K562 (cell line): ENCODE measurements around the gene TP53TG5. TPM values are rescaled to one million over a fixed set of nuclear protein-coding genes. Genes with fewer than 3 reads are reported as not detected.

Experiments used
- BHLHE40 ChIP-seq: IDR thresholded peaks from 2 replicates; pipeline ENCODE4 v1.6.1; 2011; ENCODE audit warnings: low read length, improper control_type of control experiment
- CBFA2T3 ChIP-seq: fragments of 450-650 bp; IDR thresholded peaks from 2 replicates; pipeline ENCODE4 v1.6.1; 2017
- CREB3 ChIP-seq: fragments of 450-650 bp; conservative IDR thresholded peaks from 2 replicates; pipeline ENCODE4 v1.6.1; 2016; ENCODE audit warnings: missing genetic modification characterization, low read depth, mild to moderate bottlenecking, missing compliant biosample characterization, moderate library complexity
- ETV1 ChIP-seq: fragments of 450-650 bp; conservative IDR thresholded peaks from 2 replicates; pipeline ENCODE4 v1.6.1; 2016; ENCODE audit warnings: missing genetic modification characterization, control low read depth, low read depth, missing compliant biosample characterization
- FIP1L1 ChIP-seq: fragments of 200-400 bp; formaldehyde crosslinking; IDR thresholded peaks from 2 replicates; pipeline ENCODE4 v1.6.1; 2018; ENCODE audit warnings: mild to moderate bottlenecking, low read depth, low read length; ENCODE audit not compliant: poor library complexity, severe bottlenecking
- HDAC1 ChIP-seq, 2 experiments: fragments of 450-650 bp; IDR thresholded peaks; 2 replicates each; pipeline ENCODE4 v1.6.1; 2016 to 2017; ENCODE audit warnings: inconsistent platforms in 1 of 2, mild to moderate bottlenecking in 1 of 2, moderate library complexity in 1 of 2
- HNRNPUL1 ChIP-seq: fragments of 200-400 bp; formaldehyde crosslinking; IDR thresholded peaks from 2 replicates; pipeline ENCODE4 v1.6.1; 2017; ENCODE audit warnings: low read length
- MEIS2 ChIP-seq: fragments of 450-650 bp; IDR thresholded peaks from 2 replicates; pipeline ENCODE4 v1.6.1; 2014; ENCODE audit warnings: mild to moderate bottlenecking; ENCODE audit not compliant: partially characterized antibody
- MNT ChIP-seq, 2 experiments: fragments of 450-650 bp; conservative IDR thresholded peaks; 2 replicates each; pipeline ENCODE4 v1.6.1; 2017; ENCODE audit warnings: mild to moderate bottlenecking in 2 of 2, moderate library complexity in 2 of 2
- MXI1 ChIP-seq: IDR thresholded peaks from 2 replicates; pipeline ENCODE4 v1.6.1; 2011; ENCODE audit warnings: low read depth, mild to moderate bottlenecking, improper control_type of control experiment, low read length
- MYC ChIP-seq, 2 experiments: fragments of 250-450 bp in 1 of 2; sonication (Bioruptor Pico) in 1 of 2; IDR thresholded peaks; 2 replicates each; pipeline versions ENCODE4 v1.5.1 to v1.6.1; 2012 to 2021; ENCODE audit warnings: low read depth in 2 of 2, borderline replicate concordance in 1 of 2, improper control_type of control experiment in 1 of 2, low read length in 1 of 2, mild to moderate bottlenecking in 1 of 2, moderate library complexity in 1 of 2
- NR2C2 ChIP-seq, 2 experiments: fragments of 200-800 bp in 1 of 2; sonication (Bioruptor generic) in 1 of 2; sonication (generic) in 1 of 2; formaldehyde crosslinking in 1 of 2; IDR thresholded peaks; 2 replicates each; pipeline versions ENCODE4 v1.6.1 to v1.8.0; 2016 to 2022; ENCODE audit warnings: mild to moderate bottlenecking in 1 of 2, missing compliant biosample characterization in 1 of 2, missing genetic modification characterization in 1 of 2, missing genetic modification reagents in 1 of 2
- PHB2 ChIP-seq: fragments of 450-650 bp; IDR thresholded peaks from 2 replicates; pipeline ENCODE4 v1.6.1; 2017; ENCODE audit warnings: low read depth
- SIN3A ChIP-seq, 2 experiments: fragments of 150-350 bp in 1 of 2; IDR thresholded peaks; 2 replicates each; pipeline ENCODE4 v1.6.1; 2011 to 2016; ENCODE audit warnings: borderline replicate concordance in 2 of 2, low read depth in 2 of 2, low read length in 2 of 2, mild to moderate bottlenecking in 2 of 2, moderate library complexity in 2 of 2; ENCODE audit not compliant: control insufficient read depth in 1 of 2
- SMAD3 ChIP-seq: fragments of 450-650 bp; formaldehyde crosslinking; conservative IDR thresholded peaks from 2 replicates; pipeline ENCODE4 v1.4.0; 2020; ENCODE audit warnings: mild to moderate bottlenecking
- USF2 ChIP-seq: sonication (generic); formaldehyde crosslinking; IDR thresholded peaks from 2 replicates; pipeline ENCODE4 v1.5.0; 2020; ENCODE audit warnings: missing genetic modification reagents
- ZNF398 ChIP-seq: fragments of 250-450 bp; sonication (Bioruptor Pico); IDR thresholded peaks from 2 replicates; pipeline ENCODE4 v1.8.0; 2021; ENCODE audit warnings: moderate library complexity, mild to moderate bottlenecking, inconsistent platforms
- polyA plus RNA-seq, 8 experiments: library from polyadenylated mRNA; depleted of rRNA in 4 of 8; stranded (reverse) in 5 of 8; unstranded in 3 of 8; fragments of >200 nt; fragmentation: Nextera tagmentation in 2 of 8; fragmentation: Illumina TruSeq in 1 of 8; extraction: Ambion mirVana in 2 of 8; extraction: Trizol in 1 of 8; gene quantifications; 2 replicates each; pipeline versions ENCODE4 v1.2.1 to v1.2.3, GENCODE V29; 2011 to 2014; ENCODE audit warnings: inconsistent platforms in 1 of 8, missing spikeins in 1 of 8
- total RNA-seq, 7 experiments: library from RNA; depleted of rRNA in 6 of 7; stranded (reverse); fragments of >200 nt in 6 of 7; fragmentation: Illumina TruSeq in 2 of 7; extraction: Trizol in 2 of 7; gene quantifications; 2 replicates each; pipeline versions ENCODE4 v1.2.1 to v1.2.3, GENCODE V29; 2011 to 2021; ENCODE audit warnings: low replicate concordance in 1 of 7

TP53TG5 gene
- total and polyA plus RNA-seq, 9 of the 15 experiments (the other 6 are each of a cell fraction or from before 2014, with no cell fraction given) = 0.04 to 0.05 (median 0.04) TPM; not detected in 6

GRCh38 chr20:45427236-45428149 lies 49.4 kb upstream of the TP53TG5 start (continued):
- peak; percentile 53 for TF ChIP-seq USF2 (CRISPR knock-in tag)
- TF ChIP-seq ETV1 = peak; percentile 63; the same call in 1 of the 2 replicates
- no peak for TF ChIP-seq PHB2
- peak; percentile 46 for TF ChIP-seq MEIS2
- TF ChIP-seq BHLHE40 = peak; percentile 75
- peak; percentile 84 for TF ChIP-seq MXI1
- peak; percentile 88 to 95 for TF ChIP-seq MNT (conservative IDR thresholded peaks at IDR 0.05)
- no peak for TF ChIP-seq HNRNPUL1
- TF ChIP-seq FIP1L1 = no peak
- TF ChIP-seq SMAD3 (CRISPR knock-in tag) = no peak
- peak in 1 of 2 experiments; percentile 86; a peak in 2 of 4 replicates for TF ChIP-seq SIN3A (IDR thresholded peaks at IDR 0.05; ENCODE audit: borderline replicate concordance in 2 of 2, control insufficient read depth in 1 of 2, low read depth in 2 of 2, low read length in 2 of 2)
- no peak for TF ChIP-seq ZNF398 (CRISPR knock-in tag)
- TF ChIP-seq CBFA2T3 = peak; percentile 85
- peak in 1 of 2 experiments; percentile 93; a peak in 2 of 4 replicates for TF ChIP-seq HDAC1 (IDR thresholded peaks at IDR 0.05)
- no peak for TF ChIP-seq CREB3 (tag)
- no peak for TF ChIP-seq NR2C2 (CRISPR knock-in tag; IDR thresholded peaks at IDR 0.05)
- peak; percentile 77 for TF ChIP-seq NR2C2 (tag; IDR thresholded peaks at IDR 0.05)
- peak; percentile 93 for TF ChIP-seq MYC (IDR thresholded peaks at IDR 0.05; ENCODE audit: low read depth, low read length)
- TF ChIP-seq MYC (CRISPR knock-in tag; IDR thresholded peaks at IDR 0.05; ENCODE audit: borderline replicate concordance, low read depth) = no peak
